ENCODE results near the gene KCNJ6. TPM values are rescaled to one million over a fixed set of nuclear protein-coding genes. Genes with fewer than 3 reads are reported as not detected.

Gene KCNJ6
- total RNA-seq, 2 experiments from 2014 or later: not detected

DNA sequence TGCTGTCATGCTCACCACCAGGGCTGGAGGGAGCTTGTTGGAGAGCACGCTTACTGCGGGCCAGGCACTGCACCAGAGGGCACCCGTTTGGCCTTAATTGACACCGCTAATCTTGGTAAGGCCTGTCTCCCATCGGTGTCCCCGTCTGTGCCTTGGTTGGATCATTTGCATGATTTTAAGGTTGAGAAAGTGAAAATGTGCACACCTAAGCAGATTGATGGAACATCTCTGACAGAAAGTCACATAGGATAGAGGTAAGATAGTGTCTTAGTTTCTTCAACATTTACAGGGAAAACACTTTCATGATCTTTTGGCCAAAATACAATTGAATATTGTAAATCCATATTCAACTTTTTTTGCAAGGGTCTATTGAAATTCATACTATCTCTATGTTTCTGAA is 255.5 kb downstream of the KCNJ6 start:
- intact Hi-C loops (cut with micrococcal nuclease; ENCODE audit: unreplicated experiment): no loop called here
- Histone ChIP-seq H3K9me2 (ENCODE audit: insufficient read depth, low read length) (no peaks in the 10 kb centered on the region), H3K27ac (ENCODE audit: low read depth, low read length, poor library complexity, severe bottlenecking) (no peak overlapping the region), H3K36me3 (ENCODE audit: insufficient read depth, low read length) (no peaks in the 10 kb centered on the region), H3K4me2 (ENCODE audit: low read length) (no peak overlapping the region), H3K4me1 (ENCODE audit: insufficient read depth, low read length, poor library complexity, severe bottlenecking) (no peaks in the 10 kb centered on the region), H3K79me2 (ENCODE audit: insufficient read depth, low read depth, low read length) (no peaks in the 10 kb centered on the region), H4K20me1 (ENCODE audit: insufficient read depth, low read length) (no peaks in the 10 kb centered on the region), H3K9me3 (ENCODE audit: low read length) (no peaks in the 10 kb centered on the region), H3K4me3 (ENCODE audit: low read depth, low read length, poor library complexity, severe bottlenecking) (no peak overlapping the region), H2AFZ (ENCODE audit: low read length) (no peak overlapping the region)
- no TSS peak for BruUV-seq (replicated peaks)
- CTCF ChIA-PET (ENCODE audit: unreplicated experiment): no interaction called here
- POLR2A ChIA-PET: no interaction called here
- TF ChIP-seq, protein P1, sequence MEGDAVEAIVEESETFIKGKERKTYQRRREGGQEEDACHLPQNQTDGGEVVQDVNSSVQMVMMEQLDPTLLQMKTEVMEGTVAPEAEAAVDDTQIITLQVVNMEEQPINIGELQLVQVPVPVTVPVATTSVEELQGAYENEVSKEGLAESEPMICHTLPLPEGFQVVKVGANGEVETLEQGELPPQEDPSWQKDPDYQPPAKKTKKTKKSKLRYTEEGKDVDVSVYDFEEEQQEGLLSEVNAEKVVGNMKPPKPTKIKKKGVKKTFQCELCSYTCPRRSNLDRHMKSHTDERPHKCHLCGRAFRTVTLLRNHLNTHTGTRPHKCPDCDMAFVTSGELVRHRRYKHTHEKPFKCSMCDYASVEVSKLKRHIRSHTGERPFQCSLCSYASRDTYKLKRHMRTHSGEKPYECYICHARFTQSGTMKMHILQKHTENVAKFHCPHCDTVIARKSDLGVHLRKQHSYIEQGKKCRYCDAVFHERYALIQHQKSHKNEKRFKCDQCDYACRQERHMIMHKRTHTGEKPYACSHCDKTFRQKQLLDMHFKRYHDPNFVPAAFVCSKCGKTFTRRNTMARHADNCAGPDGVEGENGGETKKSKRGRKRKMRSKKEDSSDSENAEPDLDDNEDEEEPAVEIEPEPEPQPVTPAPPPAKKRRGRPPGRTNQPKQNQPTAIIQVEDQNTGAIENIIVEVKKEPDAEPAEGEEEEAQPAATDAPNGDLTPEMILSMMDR (conservative IDR thresholded peaks at IDR 0.05; ENCODE audit: low read length): no peak
- no peak for TF ChIP-seq EZH2phosphoT487 (IDR thresholded peaks at IDR 0.05; ENCODE audit: borderline replicate concordance, low read depth, low read length)
- DNase-seq (ENCODE audit: low spot score): no peak

DNA sequence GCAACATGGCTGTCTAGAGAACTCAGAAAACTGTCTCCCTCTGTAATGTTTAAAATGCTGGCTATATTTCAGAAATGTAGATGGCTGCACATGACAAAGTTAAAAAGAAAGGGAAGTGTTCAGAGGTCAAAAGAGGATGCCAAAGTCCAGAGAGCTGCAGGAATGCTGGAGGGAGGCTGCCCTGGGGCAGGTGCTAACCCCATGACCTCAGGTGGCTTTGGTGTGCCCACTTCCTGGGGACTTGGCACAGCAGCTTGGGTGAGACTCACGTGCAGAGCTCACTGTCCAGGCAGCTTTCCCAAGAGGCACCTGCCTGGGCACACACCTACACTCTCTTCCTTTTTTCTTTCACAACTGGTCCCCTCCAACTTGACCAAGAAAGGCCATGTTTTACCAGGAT is 256.4 kb downstream of the KCNJ6 start:
- H3K9me3 ChIP-seq (ENCODE audit: low read length): no peaks in the 10 kb centered on the region
- ChIA-PET POLR2A (no interaction called here), CTCF (ENCODE audit: unreplicated experiment) (no interaction called here)
- H3K36me3 ChIP-seq (ENCODE audit: insufficient read depth, low read length): no peaks in the 10 kb centered on the region
- intact Hi-C loops (cut with micrococcal nuclease; ENCODE audit: unreplicated experiment): no loop called here
- no peaks in the 10 kb centered on the region for H3K79me2 ChIP-seq (ENCODE audit: insufficient read depth, low read depth, low read length)
- H3K4me3 ChIP-seq (ENCODE audit: low read depth, low read length, poor library complexity, severe bottlenecking): no peak overlapping the region
- H3K4me1 ChIP-seq (ENCODE audit: insufficient read depth, low read length, poor library complexity, severe bottlenecking): no peaks in the 10 kb centered on the region
- TF ChIP-seq, protein P1 (conservative IDR thresholded peaks at IDR 0.05; ENCODE audit: low read length): no peak
- no peak for TF ChIP-seq EZH2phosphoT487 (IDR thresholded peaks at IDR 0.05; ENCODE audit: borderline replicate concordance, low read depth, low read length)
- no peak for DNase-seq (ENCODE audit: low spot score)
- H4K20me1 ChIP-seq (ENCODE audit: insufficient read depth, low read length): no peaks in the 10 kb centered on the region
- no peak overlapping the region for H2AFZ ChIP-seq (ENCODE audit: low read length)
- H3K27ac ChIP-seq (ENCODE audit: low read depth, low read length, poor library complexity, severe bottlenecking): no peak overlapping the region
- no peaks in the 10 kb centered on the region for H3K9me2 ChIP-seq (ENCODE audit: insufficient read depth, low read length)
- BruUV-seq (replicated peaks): no TSS peak
- H3K4me2 ChIP-seq (ENCODE audit: low read length): no peak overlapping the region

DNA sequence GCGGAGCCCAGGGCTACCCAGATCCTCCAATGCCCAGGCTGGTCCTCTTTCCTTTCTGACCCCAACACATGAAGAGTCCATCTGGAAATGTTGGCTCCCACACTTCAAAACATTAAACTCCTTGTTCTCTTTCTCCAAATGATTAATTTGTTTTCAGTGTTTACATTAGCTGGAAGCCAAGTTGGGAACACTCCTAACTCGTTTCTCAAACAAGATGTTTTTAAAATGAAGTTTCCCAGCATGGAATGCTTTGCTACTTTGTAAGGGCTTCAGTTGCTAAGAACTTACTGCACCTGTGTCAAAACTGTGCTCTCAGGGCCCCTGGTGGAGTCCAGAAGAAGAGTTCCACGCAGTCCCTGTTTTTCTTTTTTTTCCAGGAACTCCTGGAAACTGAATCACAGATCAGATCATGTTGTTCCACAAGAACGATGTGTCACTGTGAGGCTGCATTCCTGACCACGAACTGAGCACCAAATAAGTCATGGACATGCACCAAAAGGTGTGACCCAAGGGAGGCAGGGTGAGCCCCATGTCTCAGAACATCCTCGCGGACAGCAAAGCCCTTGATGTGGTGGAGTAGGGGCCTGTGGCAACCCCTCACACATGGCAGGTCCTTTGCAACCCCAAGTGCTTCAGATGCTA is 257.3 kb downstream of the KCNJ6 start:
- no peaks in the 10 kb centered on the region for H3K9me3 ChIP-seq (ENCODE audit: low read length)
- no peak overlapping the region for H3K4me3 ChIP-seq (ENCODE audit: low read depth, low read length, poor library complexity, severe bottlenecking)
- H3K27ac ChIP-seq (ENCODE audit: low read depth, low read length, poor library complexity, severe bottlenecking): no peak overlapping the region
- BruUV-seq (replicated peaks): no TSS peak
- H4K20me1 ChIP-seq (ENCODE audit: insufficient read depth, low read length): no peaks in the 10 kb centered on the region
- TF ChIP-seq, protein P1 (conservative IDR thresholded peaks at IDR 0.05; ENCODE audit: low read length): no peak
- TF ChIP-seq EZH2phosphoT487 (IDR thresholded peaks at IDR 0.05; ENCODE audit: borderline replicate concordance, low read depth, low read length): no peak
- H3K36me3 ChIP-seq (ENCODE audit: insufficient read depth, low read length): no peaks in the 10 kb centered on the region
- DNase-seq (ENCODE audit: low spot score): no peak
- intact Hi-C loops (cut with micrococcal nuclease; ENCODE audit: unreplicated experiment): no loop called here
- POLR2A ChIA-PET: no interaction called here
- no peak overlapping the region for H3K4me2 ChIP-seq (ENCODE audit: low read length)
- no peaks in the 10 kb centered on the region for H3K79me2 ChIP-seq (ENCODE audit: insufficient read depth, low read depth, low read length)
- CTCF ChIA-PET (ENCODE audit: unreplicated experiment): no interaction called here
- no peaks in the 10 kb centered on the region for H3K4me1 ChIP-seq (ENCODE audit: insufficient read depth, low read length, poor library complexity, severe bottlenecking)
- H3K9me2 ChIP-seq (ENCODE audit: insufficient read depth, low read length): no peaks in the 10 kb centered on the region
- H2AFZ ChIP-seq (ENCODE audit: low read length): no peak overlapping the region
